Measurements from ENCODE around the gene SLC41A2.
"Not testable (repeated sequence)": the region's sequence is repeated elsewhere in the genome, so short reads cannot be mapped to it uniquely, and the experiment has no call there.

The SLC41A2 gene

DNA sequence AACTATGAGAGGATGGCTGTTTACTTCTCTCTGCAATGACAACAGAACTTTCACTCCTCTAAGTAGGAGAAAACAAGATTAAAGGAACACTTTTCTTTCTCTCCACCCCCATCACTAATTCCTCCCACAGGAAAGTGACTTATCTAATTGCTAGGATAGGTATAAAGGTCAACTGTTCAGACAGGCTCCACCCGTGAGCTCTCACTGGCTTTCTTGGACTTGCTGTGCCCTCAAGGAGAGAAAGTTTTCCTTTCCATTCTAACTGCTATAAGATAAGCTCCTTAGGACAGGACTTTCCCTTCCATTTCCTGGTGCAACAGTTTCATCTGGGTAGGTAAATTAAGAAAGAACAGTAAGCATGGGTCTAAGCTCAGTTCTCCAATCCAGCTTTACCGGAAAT is 4.8 kb downstream of the SLC41A2 start:
- Histone ChIP-seq H3K9me3 (ENCODE audit: insufficient read depth, low read length) (no peaks in the 10 kb centered on the region), H3K27me3 (ENCODE audit: insufficient read depth, insufficient read length) (peaks cover 21% of the 10 kb centered on the region), H3K4me1 (ENCODE audit: insufficient read depth, insufficient read length) (no peaks in the 10 kb centered on the region), H3K4me3 (ENCODE audit: insufficient read length, low read depth) (no peak overlapping the region), H3K36me3 (ENCODE audit: insufficient read depth, insufficient read length, low read length) (no peaks in the 10 kb centered on the region), H3K9ac (ENCODE audit: insufficient read length, low read depth) (no peak overlapping the region)
- no peak for DNase-seq (ENCODE audit: low read depth, low spot score)
- TF ChIP-seq ZNF274 (IDR thresholded peaks at IDR 0.05; ENCODE audit: low read depth, low read length) (no peak), YY1 (IDR thresholded peaks at IDR 0.05; ENCODE audit: insufficient read depth, insufficient read length) (no peak), SUZ12 (IDR thresholded peaks at IDR 0.05; ENCODE audit: extremely low read depth, insufficient read depth, insufficient read length) (no peak)

DNA sequence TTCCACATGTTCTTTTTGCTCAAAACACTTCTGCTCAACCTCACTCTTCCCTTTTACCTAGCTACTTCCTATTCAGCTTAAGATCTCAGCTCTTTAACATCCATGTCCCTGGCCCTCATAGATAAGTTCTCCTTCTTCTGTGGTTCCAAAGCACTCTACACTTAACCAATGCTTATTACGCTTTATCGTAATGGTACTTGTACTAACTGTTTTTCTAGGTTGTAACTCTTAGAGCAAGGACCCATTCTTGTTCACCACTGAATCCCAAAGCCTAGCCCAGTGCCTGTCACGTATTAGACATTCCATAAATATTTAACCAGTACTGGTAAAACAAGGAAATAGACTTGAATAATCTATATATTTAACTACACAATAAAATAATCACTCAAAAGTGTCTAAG is 5.3 kb downstream of the SLC41A2 start:
- DNase-seq (ENCODE audit: low read depth, low spot score): no peak
- TF ChIP-seq ZNF274 (IDR thresholded peaks at IDR 0.05; ENCODE audit: low read depth, low read length) (no peak), YY1 (IDR thresholded peaks at IDR 0.05; ENCODE audit: insufficient read depth, insufficient read length) (no peak), SUZ12 (IDR thresholded peaks at IDR 0.05; ENCODE audit: extremely low read depth, insufficient read depth, insufficient read length) (no peak)
- peaks cover 21% of the 10 kb centered on the region for H3K27me3 ChIP-seq (ENCODE audit: insufficient read depth, insufficient read length)

DNA sequence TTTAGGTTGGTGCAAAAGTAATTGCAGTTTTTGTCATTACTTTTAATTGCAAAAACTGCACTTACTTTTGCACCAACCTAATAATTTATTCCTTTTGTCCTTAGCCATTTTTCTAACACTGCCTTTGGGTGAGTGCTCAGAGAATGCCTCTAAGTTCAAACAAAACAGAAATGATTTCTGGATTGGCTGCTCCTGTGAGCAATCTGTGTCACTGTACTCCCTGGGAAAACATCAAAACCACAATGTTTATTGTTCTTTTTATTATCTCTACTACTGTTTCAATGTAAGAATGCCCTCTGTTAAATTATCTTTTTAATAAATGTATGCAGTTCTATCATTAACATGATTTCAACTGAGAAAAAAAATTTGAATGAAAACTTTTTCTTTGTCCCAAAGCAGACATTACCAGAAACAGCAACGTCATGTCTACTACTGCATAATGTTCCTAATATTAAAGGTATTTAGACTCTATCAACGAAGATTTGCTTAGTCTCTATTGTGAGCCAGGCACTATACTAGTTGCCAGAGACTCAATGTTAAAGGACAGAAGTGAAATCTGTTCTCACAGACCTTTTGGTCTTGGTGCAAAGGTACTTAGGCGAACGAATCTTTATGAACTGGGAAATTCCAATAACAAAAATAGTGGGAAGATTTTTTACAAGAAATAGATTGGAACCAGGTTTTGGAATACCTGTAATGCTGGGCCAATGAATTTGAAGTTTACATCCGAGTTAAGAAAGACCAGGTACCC is 6.2 kb downstream of the SLC41A2 start:
- TF ChIP-seq SUZ12 (IDR thresholded peaks at IDR 0.05; ENCODE audit: extremely low read depth, insufficient read depth, insufficient read length): no peak
- TF ChIP-seq YY1 (IDR thresholded peaks at IDR 0.05; ENCODE audit: insufficient read depth, insufficient read length): no peak
- TF ChIP-seq ZNF274 (IDR thresholded peaks at IDR 0.05; ENCODE audit: low read depth, low read length): no peak
- no peak for DNase-seq (ENCODE audit: low read depth, low spot score)
- Histone ChIP-seq H3K27me3 (ENCODE audit: insufficient read depth, insufficient read length) (peaks cover 14% of the 10 kb centered on the region), H3K4me3 (ENCODE audit: insufficient read length, low read depth) (no peak overlapping the region), H3K9ac (ENCODE audit: insufficient read length, low read depth) (no peak overlapping the region), H3K36me3 (ENCODE audit: insufficient read depth, insufficient read length, low read length) (no peaks in the 10 kb centered on the region), H3K9me3 (ENCODE audit: insufficient read depth, low read length) (no peaks in the 10 kb centered on the region), H3K4me1 (ENCODE audit: insufficient read depth, insufficient read length) (no peaks in the 10 kb centered on the region)

More for the DNA sequence above, 5.3 kb downstream of the SLC41A2 start:
- Histone ChIP-seq H3K9me3 (ENCODE audit: insufficient read depth, low read length) (no peaks in the 10 kb centered on the region), H3K36me3 (ENCODE audit: insufficient read depth, insufficient read length, low read length) (no peaks in the 10 kb centered on the region), H3K4me1 (ENCODE audit: insufficient read depth, insufficient read length) (no peaks in the 10 kb centered on the region), H3K4me3 (ENCODE audit: insufficient read length, low read depth) (no peak overlapping the region), H3K9ac (ENCODE audit: insufficient read length, low read depth) (no peak overlapping the region)

DNA sequence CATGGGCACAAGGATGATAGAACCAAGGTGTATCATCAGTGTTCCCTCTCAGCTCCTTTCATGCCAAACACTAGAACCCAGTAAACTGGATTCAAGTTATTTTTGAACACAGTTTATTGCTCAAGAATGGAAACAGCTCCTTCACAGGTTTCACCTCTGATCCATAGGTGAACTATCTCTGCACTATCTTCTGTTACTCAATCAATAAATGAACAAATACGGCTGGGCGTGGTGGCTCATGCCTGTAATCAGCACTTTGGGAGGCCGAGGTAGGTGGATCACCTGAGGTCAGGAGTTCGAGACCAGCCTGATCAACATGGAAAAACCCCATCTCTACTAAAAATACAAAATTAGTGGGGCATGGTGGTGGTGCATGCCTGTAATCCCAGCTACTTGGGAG is 9.4 kb downstream of the SLC41A2 start:
- not testable (repeated sequence) for H3K9me3 ChIP-seq (ENCODE audit: insufficient read depth, low read length); DNase-seq (ENCODE audit: low read depth, low spot score); H3K4me3 ChIP-seq (ENCODE audit: insufficient read length, low read depth); H3K36me3 ChIP-seq (ENCODE audit: insufficient read depth, insufficient read length, low read length); H3K4me1 ChIP-seq (ENCODE audit: insufficient read depth, insufficient read length); H3K9ac ChIP-seq (ENCODE audit: insufficient read length, low read depth); H3K27me3 ChIP-seq (ENCODE audit: insufficient read depth, insufficient read length)

DNA sequence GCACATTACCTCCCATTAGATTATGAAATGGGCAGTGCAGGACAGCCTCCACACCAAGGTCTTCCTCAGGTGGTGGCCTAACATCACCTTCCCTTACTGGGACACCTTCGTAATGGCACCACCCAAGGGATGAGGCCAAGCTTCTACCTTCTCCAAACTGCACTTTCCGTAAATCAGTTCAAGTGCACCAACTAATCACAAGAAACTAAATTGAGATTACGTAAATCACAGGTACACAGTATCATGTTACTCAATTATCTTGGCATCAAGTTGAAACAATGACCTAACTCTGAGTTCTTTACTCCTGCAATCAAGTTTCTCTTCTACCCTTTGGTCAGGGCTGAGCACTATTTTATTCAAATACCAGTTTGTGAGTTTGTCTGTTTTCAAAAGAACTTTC is 13.8 kb downstream of the SLC41A2 start:
- no peak for DNase-seq (ENCODE audit: low read depth, low spot score)
- H3K9ac ChIP-seq (ENCODE audit: insufficient read length, low read depth): no peak overlapping the region
- no peaks in the 10 kb centered on the region for H3K4me1 ChIP-seq (ENCODE audit: insufficient read depth, insufficient read length)
- no peak for TF ChIP-seq YY1 (IDR thresholded peaks at IDR 0.05; ENCODE audit: insufficient read depth, insufficient read length)
- no peak for TF ChIP-seq ZNF274 (IDR thresholded peaks at IDR 0.05; ENCODE audit: low read depth, low read length)
- no peak for TF ChIP-seq SUZ12 (IDR thresholded peaks at IDR 0.05; ENCODE audit: extremely low read depth, insufficient read depth, insufficient read length)
- H3K4me3 ChIP-seq (ENCODE audit: insufficient read length, low read depth): no peak overlapping the region
- peaks cover 21% of the 10 kb centered on the region for H3K9me3 ChIP-seq (ENCODE audit: insufficient read depth, low read length)
- no peaks in the 10 kb centered on the region for H3K36me3 ChIP-seq (ENCODE audit: insufficient read depth, insufficient read length, low read length)
- H3K27me3 ChIP-seq (ENCODE audit: insufficient read depth, insufficient read length): no peaks in the 10 kb centered on the region

DNA sequence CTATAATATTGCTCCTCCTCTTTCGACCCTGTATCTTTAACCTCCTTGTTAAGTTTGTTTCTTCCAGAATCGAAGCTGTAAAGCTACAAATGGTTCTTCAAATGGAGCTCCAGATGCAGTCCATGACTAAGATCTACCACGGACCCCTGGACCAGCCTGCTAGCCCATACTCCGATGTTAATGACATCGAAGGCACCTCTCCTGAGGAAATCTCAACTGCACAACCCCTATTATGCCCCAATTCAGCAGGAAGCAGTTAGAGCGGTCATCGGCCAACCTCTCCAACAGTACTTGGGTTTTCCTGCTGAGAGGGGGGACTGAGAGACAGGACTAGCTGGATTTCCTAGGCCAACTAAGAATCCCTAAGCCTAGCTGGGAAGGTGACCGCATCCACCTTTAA is 14.7 kb downstream of the SLC41A2 start:
- H3K27me3 ChIP-seq (ENCODE audit: insufficient read depth, insufficient read length); H3K4me1 ChIP-seq (ENCODE audit: insufficient read depth, insufficient read length); DNase-seq (ENCODE audit: low read depth, low spot score): not testable (repeated sequence)

DNA sequence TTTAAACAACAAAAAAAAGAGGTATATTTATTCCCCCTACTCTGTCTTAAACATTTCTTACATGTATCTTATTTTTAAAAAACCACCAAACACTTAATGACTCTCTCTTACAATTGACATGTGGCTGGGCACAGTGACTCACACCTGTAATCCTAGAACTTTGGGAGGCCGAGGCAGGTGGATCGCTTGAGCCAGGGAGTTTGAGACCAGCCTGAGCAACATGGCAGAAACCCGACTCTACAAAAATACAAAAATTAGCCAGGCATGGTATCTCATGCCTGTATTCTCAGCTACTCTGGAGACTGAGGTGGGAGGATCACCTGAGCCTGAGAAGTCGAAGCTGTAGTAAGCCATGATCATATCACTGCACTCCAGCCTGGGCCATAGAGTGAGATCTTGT is 16.0 kb downstream of the SLC41A2 start:
- no peaks in the 10 kb centered on the region for H3K4me1 ChIP-seq (ENCODE audit: insufficient read depth, insufficient read length)
- peaks cover 21% of the 10 kb centered on the region for H3K9me3 ChIP-seq (ENCODE audit: insufficient read depth, low read length)
- no peak for DNase-seq (ENCODE audit: low read depth, low spot score)
- H3K36me3 ChIP-seq (ENCODE audit: insufficient read depth, insufficient read length, low read length): no peaks in the 10 kb centered on the region
- no peak overlapping the region for H3K9ac ChIP-seq (ENCODE audit: insufficient read length, low read depth)
- no peak overlapping the region for H3K4me3 ChIP-seq (ENCODE audit: insufficient read length, low read depth)
- no peak for TF ChIP-seq ZNF274 (IDR thresholded peaks at IDR 0.05; ENCODE audit: low read depth, low read length)
- no peak for TF ChIP-seq YY1 (IDR thresholded peaks at IDR 0.05; ENCODE audit: insufficient read depth, insufficient read length)
- no peak for TF ChIP-seq SUZ12 (IDR thresholded peaks at IDR 0.05; ENCODE audit: extremely low read depth, insufficient read depth, insufficient read length)
- no peaks in the 10 kb centered on the region for H3K27me3 ChIP-seq (ENCODE audit: insufficient read depth, insufficient read length)

More for the DNA sequence above, 14.7 kb downstream of the SLC41A2 start:
- not testable (repeated sequence) for H3K9ac ChIP-seq (ENCODE audit: insufficient read length, low read depth); H3K36me3 ChIP-seq (ENCODE audit: insufficient read depth, insufficient read length, low read length); H3K4me3 ChIP-seq (ENCODE audit: insufficient read length, low read depth)
- H3K9me3 ChIP-seq (ENCODE audit: insufficient read depth, low read length): peaks cover 21% of the 10 kb centered on the region

DNA sequence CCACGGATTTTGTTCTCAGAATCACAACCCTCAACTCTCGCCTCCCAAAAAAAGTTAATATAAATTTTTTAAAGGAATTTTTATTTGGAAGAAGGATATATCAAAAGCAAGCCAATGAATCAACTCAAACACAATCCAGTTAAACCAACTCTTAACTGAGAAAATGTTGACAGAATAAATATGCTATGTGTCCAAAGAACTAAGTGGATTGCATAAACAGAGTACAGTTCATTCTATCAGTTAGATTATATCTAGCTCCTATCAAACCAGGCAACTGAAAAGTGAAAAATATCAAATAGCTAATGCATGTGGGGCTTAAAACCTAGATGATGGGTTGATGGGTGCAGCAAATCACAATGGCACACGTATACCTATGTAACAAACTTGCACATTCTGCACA is 16.6 kb downstream of the SLC41A2 start:
- no peaks in the 10 kb centered on the region for H3K4me1 ChIP-seq (ENCODE audit: insufficient read depth, insufficient read length)
- DNase-seq (ENCODE audit: low read depth, low spot score): no peak
- H3K36me3 ChIP-seq (ENCODE audit: insufficient read depth, insufficient read length, low read length): no peaks in the 10 kb centered on the region
- H3K4me3 ChIP-seq (ENCODE audit: insufficient read length, low read depth): no peak overlapping the region
- no peak for TF ChIP-seq YY1 (IDR thresholded peaks at IDR 0.05; ENCODE audit: insufficient read depth, insufficient read length)
- TF ChIP-seq SUZ12 (IDR thresholded peaks at IDR 0.05; ENCODE audit: extremely low read depth, insufficient read depth, insufficient read length): no peak
- no peak for TF ChIP-seq ZNF274 (IDR thresholded peaks at IDR 0.05; ENCODE audit: low read depth, low read length)
- no peak overlapping the region for H3K9ac ChIP-seq (ENCODE audit: insufficient read length, low read depth)
- no peaks in the 10 kb centered on the region for H3K27me3 ChIP-seq (ENCODE audit: insufficient read depth, insufficient read length)
- H3K9me3 ChIP-seq (ENCODE audit: insufficient read depth, low read length): peaks cover 21% of the 10 kb centered on the region

Measured in NT2/D1 (cell line).